Common myeloid progenitor, CD34-positive (primary cell): Measurements from ENCODE around the gene RLIM.

Experiments
- CTCF ChIA-PET: fragments of 350-600 bp; sonication (Branson Sonifier 250); formaldehyde crosslinking; loops from one replicate; lab custom pipeline; 2021; ENCODE audit warnings: antibody characterized with exemption; lab: Charles Lee
- POLR2A ChIA-PET: fragments of 350-600 bp; sonication (Branson Sonifier 250); formaldehyde crosslinking; loops from one replicate; lab custom pipeline; 2021; ENCODE audit warnings: antibody characterized with exemption; lab: Charles Lee
- DNase-seq, 3 donors: peaks; one replicate each; pipeline versions ENCODE4 v3.0.0 to v3.0.0-alpha.2; 2013
- H3K27ac ChIP-seq, 2 experiments: 1 replicate in 1 of 2; 2 replicates in 1 of 2; pipeline ENCODE4 v1.7.0; 2013; ENCODE audit warnings: inconsistent platforms in 2 of 2, low read length in 2 of 2, mild to moderate bottlenecking in 2 of 2, low read depth in 1 of 2, moderate library complexity in 1 of 2; ENCODE audit not compliant: severe bottlenecking in 2 of 2, insufficient read depth in 1 of 2, poor library complexity in 1 of 2
- H3K27me3 ChIP-seq, 5 experiments: replicated peaks in 2 of 5; 1 replicate in 3 of 5; 2 replicates in 2 of 5; pipeline versions ENCODE4 v1.6.1 to v1.7.0; 2013; ENCODE audit warnings: low read length in 4 of 5, mild to moderate bottlenecking in 2 of 5, moderate library complexity in 2 of 5, inconsistent platforms in 1 of 5; ENCODE audit not compliant: insufficient read depth in 5 of 5, control insufficient read depth in 4 of 5
- H3K36me3 ChIP-seq, 4 experiments: 1 replicate in 2 of 4; 2 replicates in 2 of 4; pipeline versions ENCODE4 v1.6.1 to v1.7.0; 2013; ENCODE audit warnings: low read length in 3 of 4, control low read depth in 1 of 4, mild to moderate bottlenecking in 1 of 4; ENCODE audit not compliant: control insufficient read depth in 4 of 4, insufficient read depth in 4 of 4
- H3K4me1 ChIP-seq, 4 experiments: 1 replicate in 3 of 4; 2 replicates in 1 of 4; pipeline versions ENCODE4 v1.6.1 to v1.7.1; 2013; ENCODE audit warnings: low read length in 3 of 4, mild to moderate bottlenecking in 3 of 4, control low read depth in 1 of 4, inconsistent platforms in 1 of 4, moderate library complexity in 1 of 4; ENCODE audit not compliant: control insufficient read depth in 4 of 4, insufficient read depth in 4 of 4; ENCODE audit errors: control extremely low read depth in 1 of 4
- H3K4me3 ChIP-seq, 7 experiments: 1 replicate in 4 of 7; 2 replicates in 3 of 7; pipeline versions ENCODE4 v1.5.1 to v1.7.0; 2013; ENCODE audit warnings: mild to moderate bottlenecking in 7 of 7, low read length in 6 of 7, moderate library complexity in 6 of 7, inconsistent platforms in 2 of 7, low read depth in 2 of 7, control low read depth in 1 of 7; ENCODE audit not compliant: insufficient read depth in 4 of 7, control insufficient read depth in 1 of 7; ENCODE audit errors: extremely low read depth in 1 of 7
- H3K9me3 ChIP-seq, 5 experiments: 1 replicate in 4 of 5; 2 replicates in 1 of 5; pipeline versions ENCODE4 v1.6.1 to v1.7.1; 2013; ENCODE audit warnings: low read length in 4 of 5, mild to moderate bottlenecking in 2 of 5, inconsistent platforms in 1 of 5, low read depth in 1 of 5, moderate library complexity in 1 of 5; ENCODE audit not compliant: control insufficient read depth in 4 of 5, insufficient read depth in 2 of 5; ENCODE audit errors: control extremely low read depth in 1 of 5
- WGBS: methylation state at CpG from one replicate; pipeline ENCODE4 v1.1.5; 2013; ENCODE audit not compliant: insufficient coverage; 5-methylcytosine and 5-hydroxymethylcytosine counted together

RLIM gene

DNA sequence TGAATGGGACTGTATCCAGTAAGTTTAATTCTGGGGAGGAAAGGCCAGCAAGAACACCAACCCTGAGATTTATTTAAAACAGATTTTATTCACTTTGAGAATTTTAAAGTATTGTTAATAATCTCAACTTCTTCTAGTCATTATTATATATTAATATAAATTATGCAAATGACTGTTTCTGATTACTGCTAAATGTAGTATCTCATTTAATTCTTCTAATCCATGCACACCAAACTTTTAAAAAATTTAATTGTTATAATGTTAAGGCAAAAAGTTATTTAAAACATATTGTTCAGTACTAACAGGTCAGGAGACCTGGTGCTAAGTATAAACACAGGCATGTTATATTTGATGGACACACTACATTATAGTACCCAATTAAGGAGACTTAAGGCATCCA lies 8.1 kb downstream of the RLIM start:
- CTCF ChIA-PET = no interaction called here
- Histone ChIP-seq H3K27me3 (no peaks in the 10 kb centered on the region), H3K9me3 (no peaks in the 10 kb centered on the region), H3K4me1 (peaks cover 0 to under 1% (median 0%) of the 10 kb centered on the region in 4 experiments), H3K27ac (no peak overlapping the region), H3K36me3 (peaks cover 0 to 10% (median 6%) of the 10 kb centered on the region in 4 experiments), H3K4me3 (no peak overlapping the region)
- POLR2A ChIA-PET = no interaction called here
- no peak for DNase-seq

DNA sequence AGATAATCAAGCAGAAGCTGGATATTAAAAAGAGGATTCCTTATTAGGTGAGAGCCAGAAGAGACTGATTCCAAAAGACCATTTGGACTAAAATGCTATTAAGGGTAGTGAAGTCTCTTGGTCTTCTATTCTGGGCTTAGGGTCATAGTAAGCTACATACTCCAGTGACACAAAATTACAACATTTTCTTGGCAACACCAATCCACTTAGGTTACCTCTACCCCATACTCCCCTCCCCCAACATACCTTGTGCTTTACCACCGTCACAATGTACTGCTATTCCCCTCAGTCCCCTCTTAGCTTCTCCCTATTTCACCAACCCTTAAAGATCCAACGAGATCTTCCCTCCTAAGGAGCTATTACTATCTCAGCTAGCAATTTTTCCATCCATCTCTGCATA lies 11.4 kb downstream of the RLIM start:
- Histone ChIP-seq H3K27ac (no peak overlapping the region), H3K4me3 (no peak overlapping the region), H3K27me3 (no peaks in the 10 kb centered on the region), H3K4me1 (no peaks in the 10 kb centered on the region), H3K9me3 (no peaks in the 10 kb centered on the region), H3K36me3 (peaks cover 0 to 6% (median 4%) of the 10 kb centered on the region in 4 experiments)
- ChIA-PET POLR2A (interaction anchor here (1.6 kb wide), 1 partner anchor 10 kb away, joined by 7 read pairs; no protein-coding TSS in a partner anchor), CTCF (interaction anchor here (0.8 to 1.4 kb wide), 2 partner anchors 8 to 10 kb away, joined by 3 to 5 read pairs; no protein-coding TSS in a partner anchor)
- WGBS = 83% methylated on average over 1 of the region's 2 CpGs
- no peak for DNase-seq

DNA sequence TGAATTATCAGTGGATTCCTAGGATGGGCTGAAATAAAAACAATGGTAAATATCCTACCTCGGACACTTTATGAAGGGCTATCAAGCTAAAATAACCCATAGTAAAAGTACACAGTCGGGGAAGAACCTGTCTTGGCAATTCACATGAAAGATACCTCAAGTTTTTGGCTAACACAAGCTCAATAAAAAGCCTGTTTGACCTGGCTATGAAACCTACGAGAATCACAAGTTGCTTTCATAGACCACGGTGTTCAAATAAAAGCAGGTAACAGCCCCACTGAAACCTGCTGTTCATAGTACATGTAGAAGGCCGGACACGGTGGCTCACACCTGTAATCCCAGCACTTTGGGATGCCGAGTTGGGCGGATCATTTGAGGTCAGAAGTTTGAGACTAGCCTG lies 12.3 kb downstream of the RLIM start:
- ChIA-PET CTCF (no interaction called here), POLR2A (no interaction called here)
- H3K27ac ChIP-seq = no peak overlapping the region
- no peak for DNase-seq
- H3K4me1 ChIP-seq = no peaks in the 10 kb centered on the region
- H3K36me3 ChIP-seq = peaks cover 0 to 9% (median 4%) of the 10 kb centered on the region in 4 experiments
- WGBS = 83% methylated on average over 4 of the region's 8 CpGs
- no peak overlapping the region for H3K4me3 ChIP-seq
- H3K27me3 ChIP-seq = no peaks in the 10 kb centered on the region
- H3K9me3 ChIP-seq = no peaks in the 10 kb centered on the region

DNA sequence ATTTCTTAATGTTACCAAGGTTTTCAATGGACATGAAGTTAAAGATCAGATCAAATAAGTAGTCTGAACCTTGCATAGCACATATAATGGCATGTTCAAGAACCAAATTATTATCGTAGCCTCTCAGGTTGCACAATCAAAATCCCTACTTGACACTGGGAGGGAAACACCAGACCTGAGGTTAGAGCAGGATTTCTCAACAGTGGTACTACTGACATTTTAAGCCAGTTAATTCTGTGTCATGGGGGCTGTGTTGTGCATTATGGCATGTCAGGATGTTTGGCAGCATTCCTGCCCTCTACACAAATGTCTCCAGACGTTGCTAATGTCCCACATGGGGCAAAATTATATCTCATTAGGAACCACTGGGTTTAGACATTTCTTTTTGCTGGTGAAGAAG lies 20.8 kb downstream of the RLIM start:
- 75% methylated on average over 1 of the region's 2 CpGs for WGBS
- Histone ChIP-seq H3K36me3 (peaks cover 3 to 35% (median 17%) of the 10 kb centered on the region in 4 experiments), H3K4me3 (no peak overlapping the region), H3K4me1 (no peaks in the 10 kb centered on the region), H3K27ac (no peak overlapping the region), H3K9me3 (no peaks in the 10 kb centered on the region), H3K27me3 (no peaks in the 10 kb centered on the region)
- DNase-seq = no peak
- CTCF ChIA-PET = no interaction called here
- POLR2A ChIA-PET = no interaction called here

DNA sequence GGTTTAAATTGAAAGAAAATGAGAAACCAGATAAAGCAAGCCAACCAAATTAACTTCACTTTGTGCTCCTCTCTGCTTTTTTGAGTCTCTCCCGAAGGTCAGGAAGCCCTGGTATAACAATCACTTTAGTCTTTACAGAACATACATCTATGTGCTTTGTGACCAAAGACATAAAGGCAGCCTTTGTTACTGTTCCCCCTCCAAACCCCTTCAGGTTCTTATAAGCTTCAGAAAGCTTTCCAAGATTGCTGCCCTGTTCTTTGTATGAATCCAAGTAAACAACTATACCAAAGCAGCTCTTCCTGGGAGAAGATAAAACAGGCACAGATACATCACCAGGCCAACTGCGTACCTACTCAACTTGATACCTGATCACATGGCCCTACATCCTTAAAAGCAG lies 28.7 kb downstream of the RLIM start:
- no peak for DNase-seq
- Histone ChIP-seq H3K27me3 (no peaks in the 10 kb centered on the region), H3K4me1 (no peaks in the 10 kb centered on the region), H3K36me3 (peaks cover 3 to 8% (median 6%) of the 10 kb centered on the region in 4 experiments), H3K27ac (no peak overlapping the region), H3K9me3 (no peaks in the 10 kb centered on the region), H3K4me3 (no peak overlapping the region)
- POLR2A ChIA-PET = no interaction called here
- WGBS = 67% methylated on average over 1 of the region's 2 CpGs
- CTCF ChIA-PET = interaction anchor here (1.0 kb wide), 1 partner anchor 9 kb away, joined by 3 read pairs; no protein-coding TSS in a partner anchor

DNA sequence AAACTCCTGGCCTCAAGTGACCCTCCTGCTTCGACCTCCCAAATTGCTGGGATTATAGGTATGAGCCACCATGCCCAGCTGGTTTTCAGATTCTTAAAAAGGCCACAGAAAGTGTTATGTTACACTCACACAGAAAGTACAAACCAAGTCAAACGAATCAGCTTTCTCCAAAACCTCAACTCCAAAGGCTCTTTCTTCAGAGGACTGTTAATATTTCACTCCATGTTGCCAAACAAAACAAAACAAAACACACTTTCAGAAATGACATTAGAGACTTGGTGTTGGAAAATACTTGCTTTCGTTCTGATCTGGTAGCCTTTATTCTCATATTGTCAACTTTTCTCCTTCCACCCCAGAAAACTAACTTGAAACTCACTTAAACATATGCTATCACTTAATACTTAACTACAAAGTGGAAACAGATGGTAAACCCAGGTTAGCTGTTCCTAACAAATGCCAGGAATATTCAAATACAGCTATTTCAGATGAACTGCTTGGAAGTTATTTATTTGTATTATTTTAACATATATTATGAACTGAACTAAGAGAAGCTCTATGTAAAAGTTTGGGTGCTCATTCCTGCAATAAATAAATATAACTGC lies 34.7 kb downstream of the RLIM start:
- Histone ChIP-seq H3K36me3 (peaks cover 0 to 5% (median 1%) of the 10 kb centered on the region in 4 experiments), H3K4me1 (no peaks in the 10 kb centered on the region), H3K27ac (no peak overlapping the region), H3K4me3 (no peak overlapping the region), H3K9me3 (no peaks in the 10 kb centered on the region), H3K27me3 (no peaks in the 10 kb centered on the region)
- WGBS = 67% methylated on average over 2 of the region's 3 CpGs
- DNase-seq = no peak
- CTCF ChIA-PET = interaction anchor here (1.2 kb wide), 1 partner anchor 12 kb away, joined by 3 read pairs; no protein-coding TSS in a partner anchor
- POLR2A ChIA-PET = no interaction called here

DNA sequence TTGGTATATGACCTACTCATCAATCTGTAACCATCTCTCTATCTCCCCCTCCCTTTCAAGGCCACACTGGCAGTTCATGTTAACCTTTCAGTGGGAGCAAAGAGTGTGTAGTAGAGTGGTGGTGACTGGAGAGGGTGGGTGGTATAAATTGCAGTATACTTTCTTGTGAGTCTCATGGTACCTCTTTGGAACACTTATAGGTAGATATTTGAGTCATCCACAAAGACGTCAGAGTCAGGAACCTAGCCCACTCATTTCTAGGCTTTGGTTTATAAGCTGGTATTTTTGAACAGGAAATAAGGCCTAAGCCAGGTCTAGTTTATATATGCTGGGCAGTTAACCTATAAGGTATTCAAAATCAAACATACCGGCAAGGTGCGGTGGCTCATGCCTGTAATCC lies 36.3 kb downstream of the RLIM start:
- no peak for DNase-seq
- H3K27ac ChIP-seq = no peak overlapping the region
- H3K4me3 ChIP-seq = no peak overlapping the region
- ChIA-PET POLR2A (no interaction called here), CTCF (no interaction called here)
- H3K27me3 ChIP-seq = no peaks in the 10 kb centered on the region
- WGBS = 83% methylated on average over 3 of the region's 3 CpGs
- H3K9me3 ChIP-seq = no peaks in the 10 kb centered on the region
- no peaks in the 10 kb centered on the region for H3K4me1 ChIP-seq
- H3K36me3 ChIP-seq = peaks cover 0 to 2% (median under 1%) of the 10 kb centered on the region in 4 experiments
